HG03108 (cell line): ENCODE data around the gene GLB1L3.
A peak's percentile ranks its signal among the peaks of the same experiment; 100 is the strongest.

Source experiments
- ATAC-seq: cut with Tn5 transposase; IDR thresholded peaks from one replicate; pipeline ENCODE4 v1.9.1; 2021; ENCODE audit warnings: moderate library complexity; ENCODE audit not compliant: unreplicated experiment

Gene GLB1L3, protein sequence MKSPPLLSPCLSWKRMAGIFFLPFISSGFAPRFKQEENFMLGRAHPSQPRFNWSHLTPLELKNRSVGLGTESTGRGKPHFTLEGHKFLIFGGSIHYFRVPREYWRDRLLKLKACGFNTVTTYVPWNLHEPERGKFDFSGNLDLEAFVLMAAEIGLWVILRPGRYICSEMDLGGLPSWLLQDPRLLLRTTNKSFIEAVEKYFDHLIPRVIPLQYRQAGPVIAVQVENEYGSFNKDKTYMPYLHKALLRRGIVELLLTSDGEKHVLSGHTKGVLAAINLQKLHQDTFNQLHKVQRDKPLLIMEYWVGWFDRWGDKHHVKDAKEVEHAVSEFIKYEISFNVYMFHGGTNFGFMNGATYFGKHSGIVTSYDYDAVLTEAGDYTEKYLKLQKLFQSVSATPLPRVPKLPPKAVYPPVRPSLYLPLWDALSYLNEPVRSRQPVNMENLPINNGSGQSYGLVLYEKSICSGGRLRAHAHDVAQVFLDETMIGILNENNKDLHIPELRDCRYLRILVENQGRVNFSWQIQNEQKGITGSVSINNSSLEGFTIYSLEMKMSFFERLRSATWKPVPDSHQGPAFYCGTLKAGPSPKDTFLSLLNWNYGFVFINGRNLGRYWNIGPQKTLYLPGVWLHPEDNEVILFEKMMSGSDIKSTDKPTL

GRCh38 chr11:134275534-134276395 lies at the start of gene GLB1L3:
Gene GLB1L3, plus strand, starts transcription at chr11:134276379. Its CDS starts 362 bp downstream, at chr11:134276741.
- ATAC-seq: no peak

GRCh38 chr11:134226806-134227325 lies 49.3 kb upstream of the GLB1L3 start:
- no peak for ATAC-seq

DNA sequence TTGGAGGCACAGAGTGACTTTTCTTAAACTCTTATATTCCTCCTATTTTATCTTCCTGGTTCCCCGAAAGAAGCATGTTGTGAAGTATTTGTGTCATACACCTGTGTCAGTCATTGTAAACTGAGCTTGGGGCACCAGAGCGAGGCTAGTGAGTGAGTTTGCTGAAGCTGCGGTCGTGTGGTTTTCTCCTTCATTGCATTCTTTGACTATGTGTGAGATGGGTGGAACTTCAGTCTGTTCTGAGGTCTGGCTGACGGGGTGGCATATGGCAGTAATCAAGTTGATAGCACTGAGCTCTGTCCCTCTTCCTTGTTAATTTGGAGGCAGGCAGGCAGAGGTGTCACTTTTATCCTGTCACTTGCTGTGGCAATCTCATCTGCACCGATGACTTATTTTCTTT lies 47.6 kb upstream of the GLB1L3 start:
- ATAC-seq: peak; percentile 46

- ATAC-seq: no peak
These were observed 46.9 kb upstream of the GLB1L3 start for GRCh38 chr11:134229126-134229790.

GRCh38 chr11:134230339-134230738 lies 45.8 kb upstream of the GLB1L3 start:
- no peak for ATAC-seq

DNA sequence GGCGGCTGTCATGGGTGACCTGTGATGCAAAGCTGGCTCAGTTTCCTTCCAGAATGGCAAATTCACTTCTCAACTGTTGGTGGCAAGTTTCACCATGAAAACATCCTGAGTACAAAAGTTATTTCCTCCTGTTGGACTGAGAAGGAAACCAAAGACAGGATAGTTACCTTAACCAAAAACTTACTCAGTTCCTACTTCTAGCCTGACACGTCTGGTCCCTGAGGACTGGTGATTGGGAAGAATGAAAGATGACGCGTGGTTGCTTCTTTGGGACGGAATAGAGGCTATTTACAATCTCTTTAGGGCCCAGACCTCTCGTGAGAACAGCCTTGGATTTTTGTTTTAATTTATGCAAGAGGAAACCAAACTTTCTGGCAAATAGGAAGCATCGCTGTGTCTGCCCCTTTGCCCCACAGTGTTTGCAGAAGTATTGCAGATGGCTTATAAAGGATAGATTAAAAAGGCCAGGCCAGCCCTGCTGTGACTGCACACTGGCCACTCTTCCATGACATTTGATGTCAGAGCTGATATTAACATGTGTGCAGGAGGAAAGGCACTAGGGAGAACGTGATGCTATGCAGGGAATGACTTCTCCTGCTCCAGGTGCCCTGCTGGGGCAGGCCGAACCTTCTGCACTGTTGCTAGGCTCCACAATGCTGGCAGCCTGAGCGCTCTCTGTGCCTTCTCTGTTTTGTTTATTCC lies 44.1 kb upstream of the GLB1L3 start:
- ATAC-seq: no peak

DNA sequence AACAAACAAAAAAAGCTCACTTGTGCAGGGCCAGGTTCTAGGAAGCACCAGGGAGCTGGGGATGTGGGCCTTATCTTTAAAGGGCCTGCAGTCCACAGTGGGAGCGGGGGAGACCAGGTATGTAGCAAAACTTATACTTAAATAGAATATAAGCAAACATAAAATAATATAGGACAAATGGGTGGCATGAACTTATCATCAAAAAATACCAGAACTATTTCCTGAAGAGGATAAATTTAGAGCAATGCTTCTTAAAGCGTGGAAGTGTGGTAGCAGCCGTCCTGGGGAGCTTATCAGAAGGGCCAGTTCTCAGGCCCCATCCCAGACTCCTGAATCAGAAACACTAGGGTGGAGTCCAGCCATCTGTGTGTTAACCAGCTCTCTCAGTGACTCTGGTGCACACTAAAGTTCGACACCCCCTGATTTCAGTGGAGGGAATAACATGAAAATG lies 42.4 kb upstream of the GLB1L3 start:
- ATAC-seq: no peak

GRCh38 chr11:134235399-134235798 lies 40.8 kb upstream of the GLB1L3 start:
- ATAC-seq: no peak

GRCh38 chr11:134236834-134237556 lies 39.2 kb upstream of the GLB1L3 start:
- ATAC-seq: no peak

- ATAC-seq: no peak
These were observed 38.6 kb upstream of the GLB1L3 start for GRCh38 chr11:134237557-134237922.

- ATAC-seq: no peak
These were observed 37.2 kb upstream of the GLB1L3 start for GRCh38 chr11:134238956-134239355.

GRCh38 chr11:134240592-134240991 lies 35.6 kb upstream of the GLB1L3 start:
- ATAC-seq: no peak

GRCh38 chr11:134242376-134242775 lies 33.8 kb upstream of the GLB1L3 start:
- no peak for ATAC-seq

- no peak for ATAC-seq
These were observed 32.3 kb upstream of the GLB1L3 start for GRCh38 chr11:134243913-134244312.

GRCh38 chr11:134244593-134244992 lies 31.6 kb upstream of the GLB1L3 start:
- ATAC-seq: peak; percentile 55

- ATAC-seq: no peak
These were observed 30.7 kb upstream of the GLB1L3 start for GRCh38 chr11:134245434-134245833.

DNA sequence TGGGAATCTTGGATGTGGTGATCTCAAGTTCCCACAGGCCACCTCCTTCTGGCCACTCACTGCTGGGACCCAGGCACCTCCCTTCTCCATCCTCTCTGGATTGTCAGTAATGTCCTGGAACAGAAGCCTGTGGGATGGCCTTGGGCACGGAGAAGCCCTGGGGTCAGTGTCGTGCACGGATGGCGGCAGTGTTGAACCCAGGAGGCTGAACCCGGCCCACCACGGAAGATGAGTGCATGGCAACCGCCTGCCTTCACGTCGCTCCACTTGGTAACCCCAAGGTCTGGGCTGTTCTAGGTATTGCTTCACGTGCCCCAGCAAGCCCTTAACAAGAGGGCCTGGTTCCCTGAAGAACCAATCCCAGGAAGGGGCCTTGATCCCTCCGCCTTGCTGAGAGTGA lies 30.1 kb upstream of the GLB1L3 start:
- no peak for ATAC-seq

DNA sequence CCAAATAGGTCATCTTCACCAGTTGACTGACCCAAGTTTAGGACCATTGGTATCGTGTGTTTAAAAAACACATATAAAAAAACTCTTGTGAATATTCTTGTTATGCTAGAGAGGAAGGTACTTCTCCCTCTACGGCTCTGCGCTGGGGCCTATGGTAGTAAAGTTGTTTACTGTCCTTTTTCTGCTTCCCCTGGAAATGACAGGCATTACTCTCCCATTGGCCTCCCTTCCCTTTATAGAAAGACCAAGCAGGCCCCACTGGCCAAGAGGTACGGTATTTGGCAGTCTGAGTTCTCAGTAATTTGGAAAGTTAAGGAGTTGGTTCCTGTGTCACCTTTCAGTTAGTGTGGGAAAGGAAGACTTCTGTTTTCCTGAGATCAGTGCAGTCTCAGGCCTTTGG lies 29.5 kb upstream of the GLB1L3 start:
- no peak for ATAC-seq

GRCh38 chr11:134248910-134249480 lies 27.2 kb upstream of the GLB1L3 start:
- no peak for ATAC-seq
